ENCODE results near the gene DUSP8. TPM values are rescaled to one million over a fixed set of nuclear protein-coding genes. Genes with fewer than 3 reads are reported as not detected.

Gene DUSP8
- total RNA-seq, 1 experiment from 2014 or later: 10.2 TPM

DNA sequence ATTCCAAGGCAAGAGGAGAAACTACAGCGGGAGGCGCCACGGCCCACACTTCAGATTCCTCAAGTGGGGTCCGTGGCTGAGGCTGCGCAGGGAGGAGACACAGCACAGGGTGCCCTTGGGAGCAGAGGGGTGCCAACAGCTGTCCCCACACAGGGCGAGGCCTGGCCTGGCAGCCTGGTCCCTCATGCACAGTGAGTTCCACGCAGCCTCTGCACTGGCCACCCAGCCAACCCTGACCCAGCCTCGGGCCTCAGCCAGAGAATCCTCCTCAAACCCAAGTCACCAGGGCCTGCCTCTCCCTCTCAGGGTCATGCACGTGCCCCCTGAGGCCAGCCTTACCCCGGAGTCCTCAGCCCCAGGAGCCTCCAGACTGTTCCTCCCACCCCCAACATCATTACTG is 63.1 kb downstream of the DUSP8 start (continued):
- TF ChIP-seq RAD21 (IDR thresholded peaks at IDR 0.05; ENCODE audit: low read depth): no peak
- TF ChIP-seq FOSL1 (IDR thresholded peaks at IDR 0.05; ENCODE audit: low read depth): no peak
- TF ChIP-seq EZH2phosphoT487 (IDR thresholded peaks at IDR 0.05; ENCODE audit: borderline replicate concordance): no peak
- no peak for TF ChIP-seq YY1 (IDR thresholded peaks at IDR 0.05; ENCODE audit: extremely low read depth, insufficient replicate concordance, low read depth, low read length)
- no peak for TF ChIP-seq TCF7L2 (IDR thresholded peaks at IDR 0.05; ENCODE audit: borderline replicate concordance, extremely low read depth, insufficient read depth, insufficient read length)
- no peak for TF ChIP-seq ELF1 (IDR thresholded peaks at IDR 0.05; ENCODE audit: borderline replicate concordance, low read depth)
- TF ChIP-seq, protein P1, sequence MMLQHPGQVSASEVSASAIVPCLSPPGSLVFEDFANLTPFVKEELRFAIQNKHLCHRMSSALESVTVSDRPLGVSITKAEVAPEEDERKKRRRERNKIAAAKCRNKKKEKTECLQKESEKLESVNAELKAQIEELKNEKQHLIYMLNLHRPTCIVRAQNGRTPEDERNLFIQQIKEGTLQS (IDR thresholded peaks at IDR 0.05): no peak
- TF ChIP-seq EGR1 (IDR thresholded peaks at IDR 0.05; ENCODE audit: low read depth): no peak

GRCh38 chr11:1508491-1508891 is 63.6 kb downstream of the DUSP8 start:
- H3K27me3 ChIP-seq (ENCODE audit: insufficient read depth, low read length): no peaks in the 10 kb centered on the region
- no peak for TF ChIP-seq POLR2A (IDR thresholded peaks at IDR 0.05; ENCODE audit: borderline replicate concordance, extremely low read depth, insufficient read depth, insufficient read length)
- no peak for TF ChIP-seq SRF (IDR thresholded peaks at IDR 0.05; ENCODE audit: low read depth)
- TF ChIP-seq ZNF274 (IDR thresholded peaks at IDR 0.05; ENCODE audit: low read depth, low read length): no peak
- no peak for TF ChIP-seq JUND (IDR thresholded peaks at IDR 0.05)
- TF ChIP-seq TCF7L2 (IDR thresholded peaks at IDR 0.05; ENCODE audit: borderline replicate concordance, extremely low read depth, insufficient read depth, insufficient read length): no peak
- no peak for TF ChIP-seq RAD21 (IDR thresholded peaks at IDR 0.05; ENCODE audit: low read depth)
- TF ChIP-seq EZH2 (IDR thresholded peaks at IDR 0.05): no peak
- TF ChIP-seq CTCF (IDR thresholded peaks at IDR 0.05 in 2 of 3, conservative IDR thresholded peaks at IDR 0.05 in 1 of 3; ENCODE audit: borderline replicate concordance in 1 of 3, insufficient read depth in 1 of 3, low read depth in 2 of 3, low read length in 2 of 3): no peak
- TF ChIP-seq CBX3 (IDR thresholded peaks at IDR 0.05; ENCODE audit: low read depth): no peak
- no peak for TF ChIP-seq EGR1 (IDR thresholded peaks at IDR 0.05; ENCODE audit: low read depth)
- no peak for TF ChIP-seq ZFX (IDR thresholded peaks at IDR 0.05)
- TF ChIP-seq, protein P2, sequence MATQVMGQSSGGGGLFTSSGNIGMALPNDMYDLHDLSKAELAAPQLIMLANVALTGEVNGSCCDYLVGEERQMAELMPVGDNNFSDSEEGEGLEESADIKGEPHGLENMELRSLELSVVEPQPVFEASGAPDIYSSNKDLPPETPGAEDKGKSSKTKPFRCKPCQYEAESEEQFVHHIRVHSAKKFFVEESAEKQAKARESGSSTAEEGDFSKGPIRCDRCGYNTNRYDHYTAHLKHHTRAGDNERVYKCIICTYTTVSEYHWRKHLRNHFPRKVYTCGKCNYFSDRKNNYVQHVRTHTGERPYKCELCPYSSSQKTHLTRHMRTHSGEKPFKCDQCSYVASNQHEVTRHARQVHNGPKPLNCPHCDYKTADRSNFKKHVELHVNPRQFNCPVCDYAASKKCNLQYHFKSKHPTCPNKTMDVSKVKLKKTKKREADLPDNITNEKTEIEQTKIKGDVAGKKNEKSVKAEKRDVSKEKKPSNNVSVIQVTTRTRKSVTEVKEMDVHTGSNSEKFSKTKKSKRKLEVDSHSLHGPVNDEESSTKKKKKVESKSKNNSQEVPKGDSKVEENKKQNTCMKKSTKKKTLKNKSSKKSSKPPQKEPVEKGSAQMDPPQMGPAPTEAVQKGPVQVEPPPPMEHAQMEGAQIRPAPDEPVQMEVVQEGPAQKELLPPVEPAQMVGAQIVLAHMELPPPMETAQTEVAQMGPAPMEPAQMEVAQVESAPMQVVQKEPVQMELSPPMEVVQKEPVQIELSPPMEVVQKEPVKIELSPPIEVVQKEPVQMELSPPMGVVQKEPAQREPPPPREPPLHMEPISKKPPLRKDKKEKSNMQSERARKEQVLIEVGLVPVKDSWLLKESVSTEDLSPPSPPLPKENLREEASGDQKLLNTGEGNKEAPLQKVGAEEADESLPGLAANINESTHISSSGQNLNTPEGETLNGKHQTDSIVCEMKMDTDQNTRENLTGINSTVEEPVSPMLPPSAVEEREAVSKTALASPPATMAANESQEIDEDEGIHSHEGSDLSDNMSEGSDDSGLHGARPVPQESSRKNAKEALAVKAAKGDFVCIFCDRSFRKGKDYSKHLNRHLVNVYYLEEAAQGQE (IDR thresholded peaks at IDR 0.05; ENCODE audit: low read depth): no peak
- no peak for TF ChIP-seq YY1 (IDR thresholded peaks at IDR 0.05; ENCODE audit: extremely low read depth, insufficient replicate concordance, low read depth, low read length)
- TF ChIP-seq SP1 (IDR thresholded peaks at IDR 0.05; ENCODE audit: low read depth): no peak
- TF ChIP-seq FOSL1 (IDR thresholded peaks at IDR 0.05; ENCODE audit: low read depth): no peak
- no peak for TF ChIP-seq CEBPB (IDR thresholded peaks at IDR 0.05; ENCODE audit: low read depth)
- no peak overlapping the region for H3K4me2 ChIP-seq (ENCODE audit: low read length)
- no TSS peak for BruUV-seq (replicated peaks)
- DNase-seq (ENCODE audit: low read depth, low spot score) (no peak), ATAC-seq (no peak)
- ChIA-PET POLR2A (no interaction called here), RAD21 (ENCODE audit: low non-redundant PET in 1 of 2, low total read pairs in 2 of 2, uncharacterized antibody in 2 of 2, unreplicated experiment in 2 of 2) (no interaction called here), CTCF (no interaction called here)
- H4K20me1 ChIP-seq (ENCODE audit: insufficient read depth): no peaks in the 10 kb centered on the region
- no peaks in the 10 kb centered on the region for H3K36me3 ChIP-seq (ENCODE audit: control insufficient read depth in 1 of 2, insufficient read depth in 2 of 2, low read length in 2 of 2)
- H3K4me1 ChIP-seq (ENCODE audit: control insufficient read depth in 1 of 2, insufficient read depth in 2 of 2, low read length in 2 of 2): peaks cover 0 to 6% of the 10 kb centered on the region in 2 experiments; a peak in 1 of 4 replicates
- no peak overlapping the region for H3K27ac ChIP-seq (ENCODE audit: low read depth, low read length)
- H3K9me2 ChIP-seq (ENCODE audit: insufficient read depth): no peaks in the 10 kb centered on the region
- no peak overlapping the region for H3K9ac ChIP-seq (ENCODE audit: low read length)
- H2AFZ ChIP-seq (ENCODE audit: low read depth, low read length, poor library complexity, severe bottlenecking): no peak overlapping the region
- H3K9me3 ChIP-seq (ENCODE audit: control insufficient read depth in 1 of 2, insufficient read depth in 1 of 2, low read depth in 1 of 2, low read length in 2 of 2): no peaks in the 10 kb centered on the region
- H3K4me3 ChIP-seq (replicated peaks in 1 of 2; ENCODE audit: low read depth in 1 of 2, low read length in 2 of 2): no peak overlapping the region
- intact Hi-C loops (cut with micrococcal nuclease): no loop called here
- H3K79me2 ChIP-seq (ENCODE audit: insufficient read depth, low read length): peaks cover 18% of the 10 kb centered on the region

Data from HCT116 (cell line).